HL-60 (cell line): ENCODE measurements around the gene FHL2.

Experiments
- CTCF ChIP-seq: IDR thresholded peaks from one replicate; pipeline ENCODE4 v1.5.1; 2011; ENCODE audit warnings: low read length, control low read depth, inconsistent platforms; ENCODE audit not compliant: insufficient read depth
- TF ChIP-seq, protein P1 (sequence below): IDR thresholded peaks from 2 replicates; pipeline ENCODE4 v1.6.1; 2012; ENCODE audit warnings: low read depth; ENCODE audit not compliant: insufficient replicate concordance

DNA sequence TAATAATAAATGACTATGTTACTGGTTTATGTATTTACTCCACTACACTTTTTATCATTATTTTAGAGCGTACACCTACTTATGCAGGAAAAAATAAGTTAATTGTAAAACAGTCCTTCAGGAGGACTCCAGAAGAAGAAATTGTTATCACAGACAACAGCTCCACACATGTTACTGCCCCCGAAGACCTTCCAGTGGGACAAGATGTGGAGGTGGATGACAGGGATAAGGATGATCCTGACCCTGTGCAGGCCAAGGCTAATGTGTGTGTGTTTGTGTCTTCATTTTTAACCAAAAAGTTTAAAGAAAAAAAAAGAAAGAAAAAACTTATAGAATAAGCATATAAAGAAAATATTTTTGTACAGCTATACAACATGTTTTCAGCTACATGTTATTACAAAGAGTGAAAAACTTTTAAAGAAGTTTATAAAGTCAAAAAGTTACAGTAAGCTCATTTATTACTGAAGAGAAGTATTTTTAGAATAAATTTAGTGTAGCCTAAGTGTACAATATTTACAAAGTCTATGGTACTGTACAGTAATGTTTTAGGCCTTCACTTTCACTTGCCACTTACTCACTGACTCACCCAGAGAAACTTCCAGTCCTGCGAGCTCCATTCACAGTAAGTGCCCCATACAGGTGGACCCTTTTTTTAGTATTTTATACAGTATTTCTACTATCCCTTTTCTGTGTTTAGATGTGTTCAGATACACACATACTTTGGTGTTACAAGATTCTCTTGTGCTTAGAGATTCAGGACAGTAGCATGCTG, 76.8 kb downstream of the FHL2 start:
- TF ChIP-seq CTCF = no peak
- TF ChIP-seq, protein P1, sequence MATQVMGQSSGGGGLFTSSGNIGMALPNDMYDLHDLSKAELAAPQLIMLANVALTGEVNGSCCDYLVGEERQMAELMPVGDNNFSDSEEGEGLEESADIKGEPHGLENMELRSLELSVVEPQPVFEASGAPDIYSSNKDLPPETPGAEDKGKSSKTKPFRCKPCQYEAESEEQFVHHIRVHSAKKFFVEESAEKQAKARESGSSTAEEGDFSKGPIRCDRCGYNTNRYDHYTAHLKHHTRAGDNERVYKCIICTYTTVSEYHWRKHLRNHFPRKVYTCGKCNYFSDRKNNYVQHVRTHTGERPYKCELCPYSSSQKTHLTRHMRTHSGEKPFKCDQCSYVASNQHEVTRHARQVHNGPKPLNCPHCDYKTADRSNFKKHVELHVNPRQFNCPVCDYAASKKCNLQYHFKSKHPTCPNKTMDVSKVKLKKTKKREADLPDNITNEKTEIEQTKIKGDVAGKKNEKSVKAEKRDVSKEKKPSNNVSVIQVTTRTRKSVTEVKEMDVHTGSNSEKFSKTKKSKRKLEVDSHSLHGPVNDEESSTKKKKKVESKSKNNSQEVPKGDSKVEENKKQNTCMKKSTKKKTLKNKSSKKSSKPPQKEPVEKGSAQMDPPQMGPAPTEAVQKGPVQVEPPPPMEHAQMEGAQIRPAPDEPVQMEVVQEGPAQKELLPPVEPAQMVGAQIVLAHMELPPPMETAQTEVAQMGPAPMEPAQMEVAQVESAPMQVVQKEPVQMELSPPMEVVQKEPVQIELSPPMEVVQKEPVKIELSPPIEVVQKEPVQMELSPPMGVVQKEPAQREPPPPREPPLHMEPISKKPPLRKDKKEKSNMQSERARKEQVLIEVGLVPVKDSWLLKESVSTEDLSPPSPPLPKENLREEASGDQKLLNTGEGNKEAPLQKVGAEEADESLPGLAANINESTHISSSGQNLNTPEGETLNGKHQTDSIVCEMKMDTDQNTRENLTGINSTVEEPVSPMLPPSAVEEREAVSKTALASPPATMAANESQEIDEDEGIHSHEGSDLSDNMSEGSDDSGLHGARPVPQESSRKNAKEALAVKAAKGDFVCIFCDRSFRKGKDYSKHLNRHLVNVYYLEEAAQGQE = no peak
